GM20000 (cell line): Measurements from ENCODE around the gene FAM136A.

ENCODE experiments used
- DNase-seq: peaks from one replicate; pipeline ENCODE4 v3.0.0; 2012; ENCODE audit warnings: low spot score
- CTCF ChIP-seq: IDR thresholded peaks from 2 replicates; pipeline ENCODE4 v1.5.1; 2012; ENCODE audit warnings: mild to moderate bottlenecking, control low read depth; ENCODE audit errors: extremely low read depth, missing control alignments

FAM136A gene

GRCh38 chr2:70255637-70256314, 46.1 kb downstream of the FAM136A start:
- DNase-seq: no peak
- TF ChIP-seq CTCF: no peak

- TF ChIP-seq CTCF: no peak
- DNase-seq: no peak
These were observed 51.4 kb downstream of the FAM136A start for GRCh38 chr2:70250434-70250833.

GRCh38 chr2:70248181-70248847, 53.6 kb downstream of the FAM136A start, which contains the start of gene TIA1:
Gene TIA1, minus strand, starts transcription at chr2:70248628. Its CDS starts 198 bp downstream, at chr2:70248430.
- peak; percentile 93 for DNase-seq
- no peak for TF ChIP-seq CTCF

- TF ChIP-seq CTCF: no peak
- DNase-seq: no peak
These were observed 54.3 kb downstream of the FAM136A start for GRCh38 chr2:70247364-70248180.
